ENCODE results near the gene PKNOX1. TPM values are rescaled to one million over a fixed set of nuclear protein-coding genes. Genes with fewer than 3 reads are reported as not detected.

The PKNOX1 gene
- total and polyA plus RNA-seq, 4 donors = 18.3 to 28.8 (median 23.8) TPM

DNA sequence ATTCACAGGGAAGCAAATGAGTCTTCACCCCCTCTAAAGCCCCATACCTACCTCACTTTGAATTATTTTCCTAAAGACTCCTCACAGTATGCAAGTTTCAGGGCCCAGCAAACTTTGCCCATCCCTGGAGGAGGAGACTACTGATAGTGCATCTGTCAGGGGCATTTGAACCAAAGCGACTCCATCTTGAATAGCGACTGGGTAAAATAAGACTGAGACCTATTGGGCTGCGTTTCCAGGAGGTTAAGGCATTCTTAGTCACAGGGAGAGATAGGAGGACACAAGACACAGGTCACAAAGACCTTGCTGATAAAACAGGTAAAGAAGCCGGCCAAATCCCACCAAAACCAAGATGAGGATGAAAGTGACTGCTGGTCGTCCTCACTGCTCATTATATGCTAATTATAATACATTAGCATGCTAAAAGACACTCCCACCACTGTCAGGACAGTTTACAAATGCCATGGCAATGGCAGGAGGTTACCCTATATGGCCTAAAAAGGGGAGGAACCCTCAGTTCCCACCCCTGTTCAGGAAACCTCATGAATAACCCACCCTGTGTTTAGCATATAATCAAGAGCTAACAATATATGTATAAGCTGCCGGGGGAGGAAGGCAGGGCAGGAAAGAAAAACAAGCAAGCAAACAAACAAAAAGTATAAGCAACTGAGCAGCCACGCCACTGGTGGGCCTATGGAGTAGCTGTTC, 3.3 kb upstream of the PKNOX1 start:
- H3K4me1 ChIP-seq (ENCODE audit: control insufficient read depth, insufficient read depth, low read length) = peaks cover 13% of the 10 kb centered on the region
- no peak overlapping the region for H3K4me3 ChIP-seq (ENCODE audit: low read depth, low read length)
- no peaks in the 10 kb centered on the region for H3K9me3 ChIP-seq (ENCODE audit: control insufficient read depth, insufficient read depth, low read length)
- 92% methylated on average over 2 of the region's 7 CpGs for WGBS (ENCODE audit: insufficient coverage)
- DNase-seq (ENCODE audit: low read depth in 4 of 6, low spot score in 6 of 6) = no peak
- H3K36me3 ChIP-seq (ENCODE audit: control insufficient read depth, insufficient read depth, low read length) = no peaks in the 10 kb centered on the region
- no peak overlapping the region for H3K27ac ChIP-seq (ENCODE audit: low read depth, low read length)
- no peaks in the 10 kb centered on the region for H3K27me3 ChIP-seq (ENCODE audit: control insufficient read depth, insufficient read depth, low read length)

DNA sequence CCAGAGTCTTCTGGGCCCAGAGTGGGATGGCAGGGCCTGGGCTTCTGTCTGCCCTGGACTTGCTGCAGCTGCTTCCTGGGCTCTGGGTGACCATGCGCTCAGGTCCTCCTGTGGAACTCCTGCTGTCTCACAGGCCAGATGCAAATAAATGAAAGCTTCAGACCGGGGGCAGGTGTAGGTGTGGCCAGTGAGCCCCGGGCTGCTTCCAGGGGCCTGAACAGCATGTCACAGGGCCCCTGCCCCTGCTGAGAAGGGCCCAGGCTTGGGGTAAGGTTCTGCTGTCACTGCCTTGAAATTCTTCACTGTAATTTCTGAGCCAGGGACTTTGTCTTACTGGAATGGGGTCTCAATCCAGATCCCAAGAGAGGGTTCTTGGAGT, 2.5 kb upstream of the PKNOX1 start:
- no peaks in the 10 kb centered on the region for H3K27me3 ChIP-seq (ENCODE audit: control insufficient read depth, insufficient read depth, low read length)
- DNase-seq (ENCODE audit: low read depth in 4 of 6, low spot score in 6 of 6) = no peak
- no peaks in the 10 kb centered on the region for H3K9me3 ChIP-seq (ENCODE audit: control insufficient read depth, insufficient read depth, low read length)
- no peaks in the 10 kb centered on the region for H3K36me3 ChIP-seq (ENCODE audit: control insufficient read depth, insufficient read depth, low read length)
- no peak overlapping the region for H3K27ac ChIP-seq (ENCODE audit: low read depth, low read length)
- H3K4me1 ChIP-seq (ENCODE audit: control insufficient read depth, insufficient read depth, low read length) = peaks cover 13% of the 10 kb centered on the region
- no peak overlapping the region for H3K4me3 ChIP-seq (ENCODE audit: low read depth, low read length)
- 45% methylated on average over 3 of the region's 3 CpGs for WGBS (ENCODE audit: insufficient coverage)

DNA sequence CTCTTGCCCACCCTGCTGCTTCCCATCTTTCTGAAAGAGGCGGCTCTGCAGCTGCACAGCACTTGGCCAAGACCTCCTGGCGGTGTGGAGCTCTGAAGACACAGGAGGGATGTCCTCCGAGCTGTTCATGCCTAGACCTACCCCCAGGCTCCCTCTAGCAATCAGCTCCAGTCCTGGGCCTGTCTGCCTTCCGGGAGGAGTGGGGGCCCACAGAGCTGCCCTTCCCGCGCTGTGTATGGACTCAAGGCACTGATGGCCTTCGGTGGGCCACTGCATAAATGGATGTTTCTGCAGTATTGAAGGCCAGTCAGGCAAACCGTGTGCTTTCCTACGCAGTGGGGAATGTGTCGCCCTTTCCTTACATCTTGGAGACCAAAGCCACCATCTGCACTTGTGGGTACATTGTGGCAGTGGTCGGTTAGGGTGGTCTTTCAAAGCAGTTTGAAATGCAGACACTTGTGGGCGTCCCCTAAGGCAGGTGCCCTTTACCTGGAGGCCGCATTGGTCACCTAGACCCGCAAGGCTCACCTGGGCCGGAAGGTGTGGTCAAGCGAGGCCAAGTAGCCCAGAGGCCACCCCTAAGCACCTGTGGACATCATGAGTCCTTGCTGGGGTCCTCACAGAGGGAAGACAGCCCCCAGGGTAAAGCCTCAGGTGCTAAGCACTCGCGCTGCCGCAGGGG, 912 bp upstream of the PKNOX1 start:
- DNase-seq (ENCODE audit: low read depth in 4 of 6, low spot score in 6 of 6) = peak in 1 of 6 donors; percentile 6
- H3K27ac ChIP-seq (ENCODE audit: low read depth, low read length) = peak overlapping the region; percentile 91
- WGBS (ENCODE audit: insufficient coverage) = 69% methylated on average over 19 of the region's 19 CpGs

DNA sequence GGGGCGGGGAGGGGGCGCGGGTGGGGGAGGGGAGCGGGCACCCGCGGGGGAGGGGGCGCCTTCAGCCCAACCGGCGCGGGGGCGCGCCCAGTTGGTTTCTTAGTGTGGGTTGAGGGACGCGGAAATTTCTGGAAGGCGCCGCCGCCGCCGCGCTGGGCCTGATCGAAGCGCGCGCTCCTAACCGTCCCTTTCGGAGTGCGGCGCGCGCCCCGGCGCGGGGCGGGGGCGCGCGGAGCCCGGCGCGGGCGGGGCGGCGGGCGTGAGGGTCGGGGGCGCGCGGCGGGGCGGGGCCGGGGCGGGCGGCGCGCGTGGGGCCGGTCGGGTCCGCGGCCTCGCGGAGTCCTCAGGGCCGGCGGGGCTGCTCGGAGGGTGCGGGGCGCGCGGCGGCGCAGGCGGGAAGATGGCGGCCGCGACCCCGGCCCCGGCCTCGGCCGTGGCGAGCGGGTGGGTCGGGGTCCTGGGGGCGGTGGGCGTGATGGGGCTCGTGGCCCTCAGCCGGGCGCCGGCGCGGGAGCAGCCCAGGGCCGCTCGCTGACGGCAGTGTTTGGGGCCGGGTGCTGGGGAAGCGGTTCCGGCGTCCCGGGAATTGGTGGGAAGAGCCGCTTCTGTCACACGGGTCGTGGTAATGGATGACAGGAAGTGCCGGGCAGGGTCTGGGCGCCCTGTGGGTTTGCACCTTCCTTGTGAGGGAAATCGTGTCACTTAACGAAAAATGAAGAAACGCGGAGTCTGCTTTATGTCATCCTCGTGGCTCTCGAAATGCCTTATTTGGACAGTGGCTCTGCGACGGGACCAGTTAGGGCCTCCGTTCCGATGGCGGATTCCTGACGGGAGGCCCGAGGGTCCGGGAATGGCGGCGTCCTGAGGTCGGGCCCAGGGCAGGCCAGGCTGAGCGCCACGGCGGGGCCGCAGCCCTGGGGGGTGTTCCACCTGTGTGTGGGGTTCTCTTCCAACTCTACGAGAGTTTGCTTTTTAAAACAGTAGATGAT, 764 bp downstream of the PKNOX1 start:
- WGBS (ENCODE audit: insufficient coverage) = under 1% methylated on average over 97 of the region's 125 CpGs
- peak overlapping the region; percentile 92 for H3K27ac ChIP-seq (ENCODE audit: low read depth, low read length)

More for the DNA sequence above, 912 bp upstream of the PKNOX1 start:
- Histone ChIP-seq H3K4me1 (ENCODE audit: control insufficient read depth, insufficient read depth, low read length) (peaks cover 13% of the 10 kb centered on the region), H3K27me3 (ENCODE audit: control insufficient read depth, insufficient read depth, low read length) (no peaks in the 10 kb centered on the region), H3K36me3 (ENCODE audit: control insufficient read depth, insufficient read depth, low read length) (peaks cover under 1% of the 10 kb centered on the region), H3K9me3 (ENCODE audit: control insufficient read depth, insufficient read depth, low read length) (no peaks in the 10 kb centered on the region), H3K4me3 (ENCODE audit: low read depth, low read length) (peak overlapping the region; percentile 78)

DNA sequence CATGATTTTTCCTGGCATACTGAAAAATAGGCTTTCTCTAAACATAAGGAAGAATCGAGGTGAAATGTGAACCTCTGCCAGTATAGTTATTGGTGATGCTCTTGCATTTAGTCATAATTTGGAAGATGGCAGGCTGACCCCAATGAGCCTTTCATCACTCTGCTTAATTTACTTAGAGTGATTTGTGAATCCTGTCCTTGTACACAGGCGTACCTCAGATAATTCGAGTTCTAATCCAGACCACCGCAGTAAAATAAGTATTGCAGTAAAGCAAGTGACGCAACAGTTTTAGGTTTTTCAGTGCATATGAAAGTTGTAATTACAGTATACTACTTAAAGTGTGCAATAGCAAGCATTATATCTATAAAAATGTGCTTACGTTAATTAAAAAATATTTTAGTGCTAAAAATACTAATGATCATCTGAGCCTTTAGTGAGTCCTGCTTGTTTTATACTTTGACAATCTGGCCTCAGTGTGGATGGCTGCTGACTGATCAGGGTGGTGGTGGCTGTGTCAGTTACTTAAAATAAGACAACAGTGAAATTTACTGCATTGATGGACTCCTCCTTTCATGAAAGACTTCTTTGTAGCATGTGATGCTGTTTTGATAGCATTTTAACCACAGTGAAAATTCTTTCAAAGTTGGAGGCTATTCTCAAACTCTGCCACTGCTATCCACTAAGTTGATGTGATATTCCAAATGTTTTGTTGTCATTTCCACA, 1.7 kb downstream of the PKNOX1 start:
- DNase-seq (ENCODE audit: low read depth in 4 of 6, low spot score in 6 of 6) = no peak
- Histone ChIP-seq H3K4me3 (ENCODE audit: low read depth, low read length) (peak overlapping the region; percentile 70), H3K36me3 (ENCODE audit: control insufficient read depth, insufficient read depth, low read length) (peaks cover 9% of the 10 kb centered on the region), H3K27me3 (ENCODE audit: control insufficient read depth, insufficient read depth, low read length) (no peaks in the 10 kb centered on the region), H3K9me3 (ENCODE audit: control insufficient read depth, insufficient read depth, low read length) (no peaks in the 10 kb centered on the region), H3K27ac (ENCODE audit: low read depth, low read length) (peak overlapping the region; percentile 92), H3K4me1 (ENCODE audit: control insufficient read depth, insufficient read depth, low read length) (peaks cover 13% of the 10 kb centered on the region)
- WGBS (ENCODE audit: insufficient coverage) = no CpG with 5 or more reads among the region's 6 CpGs

More for the DNA sequence above, 764 bp downstream of the PKNOX1 start:
- Histone ChIP-seq H3K9me3 (ENCODE audit: control insufficient read depth, insufficient read depth, low read length) (no peaks in the 10 kb centered on the region), H3K27me3 (ENCODE audit: control insufficient read depth, insufficient read depth, low read length) (no peaks in the 10 kb centered on the region), H3K4me1 (ENCODE audit: control insufficient read depth, insufficient read depth, low read length) (peaks cover 13% of the 10 kb centered on the region), H3K4me3 (ENCODE audit: low read depth, low read length) (peak overlapping the region; percentile 70), H3K36me3 (ENCODE audit: control insufficient read depth, insufficient read depth, low read length) (peaks cover 9% of the 10 kb centered on the region)
- DNase-seq (ENCODE audit: low read depth in 4 of 6, low spot score in 6 of 6) = peak; percentile 36 to 92 (median 56)

DNA sequence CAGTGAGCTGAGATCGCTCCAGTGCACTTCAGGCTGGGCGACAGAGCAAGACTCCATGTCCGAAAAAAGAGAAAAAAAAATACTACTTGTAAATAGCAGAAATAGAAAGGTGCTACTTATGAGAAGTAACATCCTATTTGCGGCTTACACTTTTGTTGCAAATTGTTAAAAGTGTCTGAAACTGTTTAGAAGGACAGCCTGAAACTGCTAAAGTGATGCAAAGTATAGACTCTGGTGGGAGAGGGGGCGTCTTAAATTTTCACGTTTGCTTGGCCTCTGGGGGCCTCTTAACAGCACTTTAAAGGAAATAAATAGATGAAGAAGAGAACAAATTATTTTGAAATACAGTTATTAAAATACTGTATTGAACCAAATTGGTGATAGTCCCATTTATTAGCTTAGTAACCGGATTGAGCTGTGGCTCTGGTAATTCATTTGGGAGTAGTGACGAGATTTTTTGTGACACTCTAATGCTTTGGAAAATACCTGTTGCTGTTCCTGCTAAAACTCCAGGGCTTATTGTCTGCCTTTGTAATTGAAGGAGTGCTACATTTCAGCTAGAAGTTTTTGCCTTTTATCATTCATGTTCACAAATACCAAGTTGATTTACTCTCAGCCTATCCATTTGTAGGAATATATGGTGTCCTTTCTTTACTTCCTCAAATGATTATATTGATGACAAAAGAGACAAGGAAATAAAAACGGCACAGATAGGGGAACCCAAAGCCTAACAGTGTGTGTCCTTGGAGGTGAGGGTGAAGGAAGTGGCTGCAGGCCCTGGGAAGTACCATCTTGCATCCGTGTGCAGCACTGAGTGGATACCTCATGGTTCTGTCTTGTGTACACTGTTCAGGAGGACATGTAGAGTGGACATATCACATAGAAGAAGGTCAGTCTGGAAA, 6.2 kb downstream of the PKNOX1 start:
- peaks cover 13% of the 10 kb centered on the region for H3K36me3 ChIP-seq (ENCODE audit: control insufficient read depth, insufficient read depth, low read length)
- no peak for DNase-seq (ENCODE audit: low read depth in 4 of 6, low spot score in 6 of 6)
- no peak overlapping the region for H3K4me3 ChIP-seq (ENCODE audit: low read depth, low read length)
- H3K4me1 ChIP-seq (ENCODE audit: control insufficient read depth, insufficient read depth, low read length) = peaks cover 6% of the 10 kb centered on the region
- H3K9me3 ChIP-seq (ENCODE audit: control insufficient read depth, insufficient read depth, low read length) = no peaks in the 10 kb centered on the region
- WGBS (ENCODE audit: insufficient coverage) = 64% methylated on average over 4 of the region's 10 CpGs
- no peaks in the 10 kb centered on the region for H3K27me3 ChIP-seq (ENCODE audit: control insufficient read depth, insufficient read depth, low read length)
- no peak overlapping the region for H3K27ac ChIP-seq (ENCODE audit: low read depth, low read length)

DNA sequence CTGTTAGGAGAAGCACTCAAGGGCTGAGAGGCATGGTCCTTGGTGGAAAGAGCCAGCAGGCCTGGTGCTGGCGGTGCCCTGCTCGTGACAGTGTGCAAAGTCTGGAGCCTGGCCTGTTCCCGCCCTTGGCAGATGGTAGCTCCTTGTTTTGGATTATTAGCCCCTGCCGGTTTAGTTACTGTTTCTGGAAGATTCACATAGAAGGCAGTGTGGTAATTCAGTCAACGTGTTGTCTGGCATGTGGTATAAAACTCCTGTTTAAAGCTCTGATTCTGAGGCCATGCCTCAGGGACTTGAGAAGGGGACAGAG, 6.8 kb downstream of the PKNOX1 start:
- Histone ChIP-seq H3K4me3 (ENCODE audit: low read depth, low read length) (no peak overlapping the region), H3K27me3 (ENCODE audit: control insufficient read depth, insufficient read depth, low read length) (no peaks in the 10 kb centered on the region), H3K4me1 (ENCODE audit: control insufficient read depth, insufficient read depth, low read length) (peaks cover 5% of the 10 kb centered on the region), H3K9me3 (ENCODE audit: control insufficient read depth, insufficient read depth, low read length) (no peaks in the 10 kb centered on the region), H3K27ac (ENCODE audit: low read depth, low read length) (no peak overlapping the region), H3K36me3 (ENCODE audit: control insufficient read depth, insufficient read depth, low read length) (peaks cover 13% of the 10 kb centered on the region)
- peak in 1 of 6 donors; percentile 27 for DNase-seq (ENCODE audit: low read depth in 4 of 6, low spot score in 6 of 6)
- 62% methylated on average over 4 of the region's 5 CpGs for WGBS (ENCODE audit: insufficient coverage)

DNA sequence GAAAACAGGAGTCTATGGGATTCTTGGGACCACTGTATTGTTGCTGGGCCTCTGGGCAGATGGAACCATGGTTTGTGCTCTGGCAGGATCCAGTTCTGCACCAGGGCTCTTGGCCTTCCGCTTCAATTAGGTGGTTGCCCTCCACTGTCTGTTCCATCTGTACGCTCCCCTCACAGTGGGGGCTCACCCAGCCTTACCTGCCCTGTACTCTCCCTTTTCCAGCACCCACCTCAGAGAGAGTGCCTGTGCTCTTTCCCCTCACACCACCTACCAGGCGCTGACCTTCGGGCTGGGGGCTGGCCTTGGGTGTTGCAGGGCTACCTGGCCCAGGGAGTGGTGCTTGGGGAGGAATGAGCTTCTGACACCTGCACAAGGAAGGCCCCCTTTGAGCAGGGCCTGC, 7.5 kb downstream of the PKNOX1 start:
- DNase-seq (ENCODE audit: low read depth in 4 of 6, low spot score in 6 of 6) = no peak
- H3K36me3 ChIP-seq (ENCODE audit: control insufficient read depth, insufficient read depth, low read length) = peaks cover 13% of the 10 kb centered on the region
- H3K27me3 ChIP-seq (ENCODE audit: control insufficient read depth, insufficient read depth, low read length) = no peaks in the 10 kb centered on the region
- no peak overlapping the region for H3K27ac ChIP-seq (ENCODE audit: low read depth, low read length)
- H3K4me1 ChIP-seq (ENCODE audit: control insufficient read depth, insufficient read depth, low read length) = peaks cover 5% of the 10 kb centered on the region
- no peak overlapping the region for H3K4me3 ChIP-seq (ENCODE audit: low read depth, low read length)
- 100% methylated on average over 2 of the region's 4 CpGs for WGBS (ENCODE audit: insufficient coverage)
- no peaks in the 10 kb centered on the region for H3K9me3 ChIP-seq (ENCODE audit: control insufficient read depth, insufficient read depth, low read length)
